ENCODE measurements around the gene ZNF556. TPM values are rescaled to one million over a fixed set of nuclear protein-coding genes. Genes with fewer than 3 reads are reported as not detected.

The ZNF556 gene
- total RNA-seq, 1 experiment from 2014 or later, result not detected

- intact Hi-C loops (cut with micrococcal nuclease), result no loop called here
Measured at GRCh38 chr19:2877398-2878331, 10.5 kb downstream of the ZNF556 start.

GRCh38 chr19:2883686-2884439 lies 16.7 kb downstream of the ZNF556 start:
- Histone ChIP-seq H4K20me1 (ENCODE audit: insufficient read depth) (no peaks in the 10 kb centered on the region), H3K27me3 (ENCODE audit: insufficient read depth, low read length) (no peaks in the 10 kb centered on the region), H3K27ac (ENCODE audit: low read depth, low read length) (no peak overlapping the region), H3K79me2 (ENCODE audit: insufficient read depth, low read length) (no peaks in the 10 kb centered on the region), H3K4me1 (ENCODE audit: control insufficient read depth in 1 of 2, insufficient read depth in 2 of 2, low read length in 2 of 2) (no peaks in the 10 kb centered on the region), H3K4me3 (replicated peaks in 1 of 2; ENCODE audit: low read depth in 1 of 2, low read length in 2 of 2) (no peak overlapping the region), H3K9ac (ENCODE audit: low read length) (no peak overlapping the region), H3K36me3 (ENCODE audit: control insufficient read depth in 1 of 2, insufficient read depth in 2 of 2, low read length in 2 of 2) (no peaks in the 10 kb centered on the region), H3K9me3 (ENCODE audit: control insufficient read depth in 1 of 2, insufficient read depth in 1 of 2, low read depth in 1 of 2, low read length in 2 of 2) (peaks cover 0 to 4% of the 10 kb centered on the region in 2 experiments; a peak in 1 of 4 replicates), H3K9me2 (ENCODE audit: insufficient read depth) (no peaks in the 10 kb centered on the region), H2AFZ (ENCODE audit: low read depth, low read length, poor library complexity, severe bottlenecking) (no peak overlapping the region), H3K4me2 (ENCODE audit: low read length) (no peak overlapping the region)
- ATAC-seq (0 out of 2 replicates have a peak, but pooled peaks have one; percentile 34), DNase-seq (ENCODE audit: low read depth, low spot score) (no peak)
- BruUV-seq (replicated peaks), result no TSS peak
- TF ChIP-seq ZBTB33 (IDR thresholded peaks at IDR 0.05; ENCODE audit: extremely low read depth, insufficient replicate concordance, low read length), result no peak
- TF ChIP-seq ZFX (IDR thresholded peaks at IDR 0.05), result no peak
- no peak for TF ChIP-seq MAX (IDR thresholded peaks at IDR 0.05)
- no peak for TF ChIP-seq EGR1 (IDR thresholded peaks at IDR 0.05; ENCODE audit: low read depth)
- no peak for TF ChIP-seq SP1 (IDR thresholded peaks at IDR 0.05; ENCODE audit: low read depth)
- intact Hi-C loops (cut with micrococcal nuclease), result no loop called here
- CTCF ChIA-PET, result interaction anchor here (1.6 kb wide), 1 partner anchor 17 kb away, joined by 3 read pairs; the partner anchor contains the start of gene ZNF57
- POLR2A ChIA-PET, result no interaction called here
- RAD21 ChIA-PET (ENCODE audit: low non-redundant PET in 1 of 2, low total read pairs in 2 of 2, uncharacterized antibody in 2 of 2, unreplicated experiment in 2 of 2), result no interaction called here

More at GRCh38 chr19:2877398-2878331, 10.5 kb downstream of the ZNF556 start:
- H3K79me2 ChIP-seq (ENCODE audit: insufficient read depth, low read length), result no peaks in the 10 kb centered on the region
- H3K4me2 ChIP-seq (ENCODE audit: low read length), result no peak overlapping the region
- H3K9me3 ChIP-seq (ENCODE audit: control insufficient read depth in 1 of 2, insufficient read depth in 1 of 2, low read depth in 1 of 2, low read length in 2 of 2), result peaks cover 13 to 22% of the 10 kb centered on the region in 2 experiments; a peak in 2 of 4 replicates
- DNase-seq (ENCODE audit: low read depth, low spot score), result no peak
- TF ChIP-seq CBX3 (IDR thresholded peaks at IDR 0.05; ENCODE audit: low read depth), result peak; percentile 24; the same call in 1 of the 2 replicates
- no peak for TF ChIP-seq POLR2AphosphoS5 (IDR thresholded peaks at IDR 0.05; ENCODE audit: low read depth, low read length)
- TF ChIP-seq SP1 (IDR thresholded peaks at IDR 0.05; ENCODE audit: low read depth), result no peak
- CTCF ChIA-PET, result no interaction called here
- no peaks in the 10 kb centered on the region for H3K4me1 ChIP-seq (ENCODE audit: control insufficient read depth in 1 of 2, insufficient read depth in 2 of 2, low read length in 2 of 2)
- no TSS peak for BruUV-seq (replicated peaks)
- no peak for ATAC-seq
- H3K27me3 ChIP-seq (ENCODE audit: insufficient read depth, low read length), result no peaks in the 10 kb centered on the region
- POLR2A ChIA-PET, result interaction anchor here (0.6 kb wide), 1 partner anchor 35 kb away, joined by 3 read pairs; no protein-coding TSS in a partner anchor
- no peaks in the 10 kb centered on the region for H3K9me2 ChIP-seq (ENCODE audit: insufficient read depth)
- no peak overlapping the region for H3K4me3 ChIP-seq (replicated peaks in 1 of 2; ENCODE audit: low read depth in 1 of 2, low read length in 2 of 2)
- H2AFZ ChIP-seq (ENCODE audit: low read depth, low read length, poor library complexity, severe bottlenecking), result no peak overlapping the region
- no peaks in the 10 kb centered on the region for H3K36me3 ChIP-seq (ENCODE audit: control insufficient read depth in 1 of 2, insufficient read depth in 2 of 2, low read length in 2 of 2)
- H3K27ac ChIP-seq (ENCODE audit: low read depth, low read length), result no peak overlapping the region
- no peaks in the 10 kb centered on the region for H4K20me1 ChIP-seq (ENCODE audit: insufficient read depth)
- no peak overlapping the region for H3K9ac ChIP-seq (ENCODE audit: low read length)
- RAD21 ChIA-PET (ENCODE audit: low non-redundant PET in 1 of 2, low total read pairs in 2 of 2, uncharacterized antibody in 2 of 2, unreplicated experiment in 2 of 2), result no interaction called here

All from HCT116 (cell line).